K562 (cell line): Measurements from ENCODE around the gene SETD1B. TPM values are rescaled to one million over a fixed set of nuclear protein-coding genes. Genes with fewer than 3 reads are reported as not detected.

Source experiments
- ATF7 ChIP-seq: fragments of 450-650 bp; IDR thresholded peaks from 2 replicates; pipeline ENCODE4 v1.7.1; 2014; ENCODE audit warnings: mild to moderate bottlenecking, moderate library complexity
- CCNT2 ChIP-seq: IDR thresholded peaks from 2 replicates; pipeline ENCODE4 v1.6.1; 2011; ENCODE audit warnings: borderline replicate concordance, low read depth, mild to moderate bottlenecking, moderate library complexity, mixed read lengths, low read length; ENCODE audit not compliant: insufficient read length; ENCODE audit errors: extremely low read depth
- CTCF ChIP-seq, 3 experiments: IDR thresholded peaks in 2 of 3; conservative IDR thresholded peaks in 1 of 3; 2 replicates each; pipeline ENCODE4 v1.5.1; 2011 to 2012; ENCODE audit warnings: low read length in 3 of 3, mild to moderate bottlenecking in 3 of 3, control low read depth in 2 of 3, improper control_type of control experiment in 1 of 3, inconsistent platforms in 1 of 3, low read depth in 1 of 3, mixed read lengths in 1 of 3, moderate library complexity in 1 of 3; ENCODE audit not compliant: insufficient read depth in 2 of 3
- JUN ChIP-seq, 2 experiments: sonication (generic) in 1 of 2; formaldehyde crosslinking in 1 of 2; IDR thresholded peaks; 2 replicates each; pipeline versions ENCODE4 v1.6.1 to v1.8.0; 2012 to 2022; ENCODE audit warnings: borderline replicate concordance in 2 of 2, mild to moderate bottlenecking in 2 of 2, improper control_type of control experiment in 1 of 2, low read depth in 1 of 2, low read length in 1 of 2, missing genetic modification reagents in 1 of 2
- SMC3 ChIP-seq: conservative IDR thresholded peaks from 2 replicates; pipeline ENCODE4 v1.6.1; 2011; ENCODE audit warnings: low read depth, low read length, improper control_type of control experiment; ENCODE audit not compliant: insufficient read depth
- STAG1 ChIP-seq: sonication (generic); formaldehyde crosslinking; IDR thresholded peaks from 2 replicates; pipeline ENCODE4 v1.5.0; 2020; ENCODE audit warnings: missing genetic modification reagents, borderline replicate concordance
- TAF15 ChIP-seq: fragments of 200-400 bp; formaldehyde crosslinking; IDR thresholded peaks from 2 replicates; pipeline ENCODE4 v1.6.1; 2017; ENCODE audit warnings: mild to moderate bottlenecking, low read depth, low read length, moderate library complexity
- THAP7 ChIP-seq: fragments of 250-450 bp; sonication (Bioruptor Pico); IDR thresholded peaks from 2 replicates; pipeline ENCODE4 v1.5.0; 2021
- YY1 ChIP-seq, 3 experiments: IDR thresholded peaks; 2 replicates each; pipeline ENCODE4 v1.6.1; 2011; ENCODE audit warnings: low read length in 2 of 3, mild to moderate bottlenecking in 2 of 3, moderate library complexity in 2 of 3, borderline replicate concordance in 1 of 3, control low read depth in 1 of 3, low read depth in 1 of 3; ENCODE audit not compliant: insufficient read depth in 3 of 3, insufficient replicate concordance in 2 of 3, control insufficient read depth in 1 of 3, insufficient read length in 1 of 3; ENCODE audit errors: extremely low read depth in 1 of 3
- ZNF274 ChIP-seq: IDR thresholded peaks from 2 replicates; pipeline ENCODE4 v1.6.1; 2011; ENCODE audit warnings: low read depth, mild to moderate bottlenecking, low read length, moderate library complexity, borderline replicate concordance
- polyA plus RNA-seq, 8 experiments: library from polyadenylated mRNA; depleted of rRNA in 4 of 8; stranded (reverse) in 5 of 8; unstranded in 3 of 8; fragments of >200 nt; fragmentation: Nextera tagmentation in 2 of 8; fragmentation: Illumina TruSeq in 1 of 8; extraction: Ambion mirVana in 2 of 8; extraction: Trizol in 1 of 8; gene quantifications; 2 replicates each; pipeline versions ENCODE4 v1.2.1 to v1.2.3, GENCODE V29; 2011 to 2014; ENCODE audit warnings: inconsistent platforms in 1 of 8, missing spikeins in 1 of 8
- total RNA-seq, 7 experiments: library from RNA; depleted of rRNA in 6 of 7; stranded (reverse); fragments of >200 nt in 6 of 7; fragmentation: Illumina TruSeq in 2 of 7; extraction: Trizol in 2 of 7; gene quantifications; 2 replicates each; pipeline versions ENCODE4 v1.2.1 to v1.2.3, GENCODE V29; 2011 to 2021; ENCODE audit warnings: low replicate concordance in 1 of 7
- TF ChIP-seq, protein P1 (sequence below), 2 experiments: fragments of 250-450 bp in 1 of 2; fragments of 450-650 bp in 1 of 2; sonication (Bioruptor Pico) in 1 of 2; IDR thresholded peaks; 2 replicates each; pipeline versions ENCODE4 v1.6.1 to v1.8.0; 2016 to 2021; ENCODE audit warnings: mild to moderate bottlenecking in 2 of 2, moderate library complexity in 2 of 2, missing compliant biosample characterization in 1 of 2, missing genetic modification characterization in 1 of 2
- TF ChIP-seq, protein P2 (sequence below): fragments of 250-450 bp; sonication (Bioruptor Pico); IDR thresholded peaks from 2 replicates; pipeline ENCODE4 v1.9.0; 2021; ENCODE audit warnings: mild to moderate bottlenecking
- TF ChIP-seq, protein P3 (sequence below): fragments of 450-650 bp; IDR thresholded peaks from 2 replicates; pipeline ENCODE4 v1.6.1; 2018; ENCODE audit not compliant: partially characterized antibody

SETD1B gene
- total and polyA plus RNA-seq, 9 of the 15 experiments (the other 6 are each of a cell fraction or from before 2014, with no cell fraction given): 0.48 to 26.6 (median 2.3) TPM

DNA sequence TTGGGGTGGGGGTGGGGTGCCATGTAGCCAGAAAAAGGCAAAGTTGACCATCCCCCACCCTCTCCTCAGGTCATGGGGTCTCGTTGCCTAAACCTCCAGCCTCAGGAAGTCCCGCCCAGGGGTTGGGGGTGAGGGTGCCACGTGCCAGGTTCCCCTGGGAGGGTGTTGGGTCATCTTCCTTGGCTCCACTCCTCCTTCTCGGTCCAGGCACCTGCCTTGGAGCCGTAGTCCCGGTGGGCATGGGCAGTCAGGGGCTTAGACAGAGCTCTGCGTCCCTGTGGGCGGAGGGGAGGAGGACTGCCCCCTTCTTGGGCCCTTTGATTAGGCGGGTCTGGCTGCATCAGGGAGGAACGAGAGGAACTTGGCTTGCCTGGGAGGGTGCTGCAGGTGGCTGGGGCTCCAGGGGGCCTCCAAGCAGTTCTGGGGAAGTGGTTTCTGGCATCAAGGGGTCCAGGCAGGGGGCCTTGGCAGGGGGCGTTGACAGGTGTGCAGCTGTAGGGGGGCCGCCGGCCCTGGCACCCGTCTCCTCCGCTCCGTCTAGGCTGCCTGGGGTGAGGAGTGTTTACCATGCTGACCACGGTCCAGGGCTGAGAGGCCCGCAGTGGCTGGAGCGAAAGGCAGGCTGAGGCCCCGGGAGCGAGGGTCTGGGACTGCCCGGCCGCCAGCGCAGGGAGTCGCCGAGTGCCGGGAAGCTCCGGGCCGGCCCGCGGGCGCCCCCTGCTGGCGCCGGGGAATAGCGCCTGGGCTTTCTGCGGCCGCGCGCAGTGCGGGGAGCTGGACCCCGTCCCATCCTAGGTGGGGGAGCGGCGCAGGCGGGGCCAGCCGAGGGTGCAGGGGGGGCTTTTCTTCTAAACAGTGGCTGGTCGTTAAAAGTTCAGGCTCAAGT is 7.9 kb downstream of the SETD1B start (continued):
- TF ChIP-seq, protein P1, sequence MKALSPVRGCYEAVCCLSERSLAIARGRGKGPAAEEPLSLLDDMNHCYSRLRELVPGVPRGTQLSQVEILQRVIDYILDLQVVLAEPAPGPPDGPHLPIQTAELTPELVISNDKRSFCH (CRISPR knock-in tag; IDR thresholded peaks at IDR 0.05): no peak
- TF ChIP-seq, protein P1 (tag; IDR thresholded peaks at IDR 0.05): 0 out of 2 replicates have a peak, but pooled peaks have one; percentile 26
- TF ChIP-seq CTCF (IDR thresholded peaks at IDR 0.05 in 2 of 3, conservative IDR thresholded peaks at IDR 0.05 in 1 of 3; ENCODE audit: insufficient read depth in 2 of 3, low read depth in 1 of 3, low read length in 3 of 3) (peak; percentile 86 to 97 (median 91)), ATF7 (peak; percentile 57; the same call in 1 of the 2 replicates), ZNF274 (peak; percentile 47; the same call in 1 of the 2 replicates), THAP7 (no peak), SMC3 (peak; percentile 78), TAF15 (no peak), STAG1 (CRISPR knock-in tag) (no peak), JUN (IDR thresholded peaks at IDR 0.05; ENCODE audit: borderline replicate concordance, low read depth, low read length) (no peak), JUN (CRISPR knock-in tag; IDR thresholded peaks at IDR 0.05; ENCODE audit: borderline replicate concordance) (0 out of 2 replicates have a peak, but pooled peaks have one; percentile 60), CCNT2 (peak; percentile 85), YY1 (IDR thresholded peaks at IDR 0.05; ENCODE audit: borderline replicate concordance in 1 of 3, control insufficient read depth in 1 of 3, extremely low read depth in 1 of 3, insufficient read depth in 3 of 3, insufficient read length in 1 of 3, insufficient replicate concordance in 2 of 3, low read depth in 1 of 3, low read length in 2 of 3) (peak in 2 of 3 experiments; percentile 13 to 29)
- TF ChIP-seq, protein P2, sequence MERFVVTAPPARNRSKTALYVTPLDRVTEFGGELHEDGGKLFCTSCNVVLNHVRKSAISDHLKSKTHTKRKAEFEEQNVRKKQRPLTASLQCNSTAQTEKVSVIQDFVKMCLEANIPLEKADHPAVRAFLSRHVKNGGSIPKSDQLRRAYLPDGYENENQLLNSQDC (CRISPR knock-in tag): no peak
- TF ChIP-seq, protein P3, sequence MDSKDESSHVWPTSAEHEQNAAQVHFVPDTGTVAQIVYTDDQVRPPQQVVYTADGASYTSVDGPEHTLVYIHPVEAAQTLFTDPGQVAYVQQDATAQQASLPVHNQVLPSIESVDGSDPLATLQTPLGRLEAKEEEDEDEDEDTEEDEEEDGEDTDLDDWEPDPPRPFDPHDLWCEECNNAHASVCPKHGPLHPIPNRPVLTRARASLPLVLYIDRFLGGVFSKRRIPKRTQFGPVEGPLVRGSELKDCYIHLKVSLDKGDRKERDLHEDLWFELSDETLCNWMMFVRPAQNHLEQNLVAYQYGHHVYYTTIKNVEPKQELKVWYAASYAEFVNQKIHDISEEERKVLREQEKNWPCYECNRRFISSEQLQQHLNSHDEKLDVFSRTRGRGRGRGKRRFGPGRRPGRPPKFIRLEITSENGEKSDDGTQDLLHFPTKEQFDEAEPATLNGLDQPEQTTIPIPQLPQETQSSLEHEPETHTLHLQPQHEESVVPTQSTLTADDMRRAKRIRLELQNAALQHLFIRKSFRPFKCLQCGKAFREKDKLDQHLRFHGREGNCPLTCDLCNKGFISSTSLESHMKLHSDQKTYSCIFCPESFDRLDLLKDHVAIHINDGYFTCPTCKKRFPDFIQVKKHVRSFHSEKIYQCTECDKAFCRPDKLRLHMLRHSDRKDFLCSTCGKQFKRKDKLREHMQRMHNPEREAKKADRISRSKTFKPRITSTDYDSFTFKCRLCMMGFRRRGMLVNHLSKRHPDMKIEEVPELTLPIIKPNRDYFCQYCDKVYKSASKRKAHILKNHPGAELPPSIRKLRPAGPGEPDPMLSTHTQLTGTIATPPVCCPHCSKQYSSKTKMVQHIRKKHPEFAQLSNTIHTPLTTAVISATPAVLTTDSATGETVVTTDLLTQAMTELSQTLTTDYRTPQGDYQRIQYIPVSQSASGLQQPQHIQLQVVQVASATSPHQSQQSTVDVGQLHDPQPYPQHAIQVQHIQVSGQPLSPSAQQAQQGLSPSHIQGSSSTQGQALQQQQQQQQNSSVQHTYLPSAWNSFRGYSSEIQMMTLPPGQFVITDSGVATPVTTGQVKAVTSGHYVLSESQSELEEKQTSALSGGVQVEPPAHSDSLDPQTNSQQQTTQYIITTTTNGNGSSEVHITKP: no peak
